Nephron progenitor cell (in vitro differentiated cells): Measurements from ENCODE around the gene CEP57L1.

Source experiments
- DNase-seq: peaks from one replicate; pipeline ENCODE4 v3.0.0; 2021
- H3K27ac Mint-ChIP-seq: 2 replicates; pipeline ENCODE4 v1.8.0; 2021; ENCODE audit warnings: mild to moderate bottlenecking, moderate library complexity, mixed read lengths
- H3K27me3 Mint-ChIP-seq: 2 replicates; pipeline ENCODE4 v1.8.0; 2021; ENCODE audit warnings: mild to moderate bottlenecking, low read depth, mixed read lengths; ENCODE audit not compliant: poor library complexity
- H3K36me3 Mint-ChIP-seq: 2 replicates; pipeline ENCODE4 v1.8.0; 2021; ENCODE audit warnings: low read depth, mixed read lengths
- H3K4me1 Mint-ChIP-seq: 2 replicates; pipeline ENCODE4 v1.8.0; 2021; ENCODE audit warnings: mixed read lengths
- H3K4me3 Mint-ChIP-seq: 2 replicates; pipeline ENCODE4 v1.8.0; 2021; ENCODE audit warnings: mild to moderate bottlenecking, moderate library complexity, mixed read lengths
- H3K9me3 Mint-ChIP-seq: 2 replicates; pipeline ENCODE4 v1.8.0; 2021; ENCODE audit warnings: mild to moderate bottlenecking, moderate library complexity, mixed read lengths
- CTCF ChIP-seq: fragments of 200-600 bp; sonication (generic); IDR thresholded peaks from 2 replicates; pipeline ENCODE4 v1.5.0; 2021; ENCODE audit warnings: antibody characterized with exemption

The CEP57L1 gene

GRCh38 chr6:109178921-109179320, 83.6 kb downstream of the CEP57L1 start:
- Mint-ChIP-seq H3K27ac (no peak overlapping the region), H3K4me3 (no peak overlapping the region), H3K27me3 (peaks cover 11% of the 10 kb centered on the region), H3K36me3 (no peaks in the 10 kb centered on the region), H3K9me3 (no peaks in the 10 kb centered on the region), H3K4me1 (peaks cover 4% of the 10 kb centered on the region)
- no peak for TF ChIP-seq CTCF
- no peak for DNase-seq

- DNase-seq = no peak
- Mint-ChIP-seq H3K4me1 (peaks cover 4% of the 10 kb centered on the region), H3K27me3 (peaks cover 17% of the 10 kb centered on the region), H3K4me3 (no peak overlapping the region), H3K9me3 (no peaks in the 10 kb centered on the region), H3K27ac (no peak overlapping the region), H3K36me3 (no peaks in the 10 kb centered on the region)
- TF ChIP-seq CTCF = no peak
These were observed 84.2 kb downstream of the CEP57L1 start for GRCh38 chr6:109179507-109179906.

GRCh38 chr6:109182578-109182977, 87.3 kb downstream of the CEP57L1 start:
- no peak overlapping the region for H3K4me3 Mint-ChIP-seq
- no peaks in the 10 kb centered on the region for H3K36me3 Mint-ChIP-seq
- peaks cover 4% of the 10 kb centered on the region for H3K4me1 Mint-ChIP-seq
- H3K27me3 Mint-ChIP-seq = peaks cover 36% of the 10 kb centered on the region
- no peak for DNase-seq
- no peaks in the 10 kb centered on the region for H3K9me3 Mint-ChIP-seq
- H3K27ac Mint-ChIP-seq = no peak overlapping the region
- no peak for TF ChIP-seq CTCF

- no peak for DNase-seq
- Mint-ChIP-seq H3K4me3 (no peak overlapping the region), H3K27ac (no peak overlapping the region), H3K36me3 (no peaks in the 10 kb centered on the region), H3K27me3 (peaks cover 38% of the 10 kb centered on the region), H3K9me3 (no peaks in the 10 kb centered on the region), H3K4me1 (peaks cover 4% of the 10 kb centered on the region)
- TF ChIP-seq CTCF = no peak
These were observed 87.9 kb downstream of the CEP57L1 start for GRCh38 chr6:109183109-109183650.

GRCh38 chr6:109184638-109185037, 89.3 kb downstream of the CEP57L1 start:
- H3K36me3 Mint-ChIP-seq = no peaks in the 10 kb centered on the region
- no peaks in the 10 kb centered on the region for H3K9me3 Mint-ChIP-seq
- peaks cover 4% of the 10 kb centered on the region for H3K4me1 Mint-ChIP-seq
- no peak for TF ChIP-seq CTCF
- DNase-seq = no peak
- H3K27me3 Mint-ChIP-seq = peaks cover 34% of the 10 kb centered on the region
- H3K27ac Mint-ChIP-seq = no peak overlapping the region
- no peak overlapping the region for H3K4me3 Mint-ChIP-seq

GRCh38 chr6:109186012-109186411, 90.7 kb downstream of the CEP57L1 start:
- Mint-ChIP-seq H3K4me1 (peaks cover 4% of the 10 kb centered on the region), H3K27me3 (peaks cover 34% of the 10 kb centered on the region)
- DNase-seq = no peak

More at GRCh38 chr6:109186012-109186411, 90.7 kb downstream of the CEP57L1 start:
- Mint-ChIP-seq H3K4me3 (no peak overlapping the region), H3K9me3 (peaks cover 10% of the 10 kb centered on the region), H3K36me3 (peaks cover 5% of the 10 kb centered on the region), H3K27ac (no peak overlapping the region)
- TF ChIP-seq CTCF = no peak
